Inferior parietal cortex (tissue), 1 donor: ENCODE data around the gene BPGM.
"Not testable (repeated sequence)": the region's sequence is repeated elsewhere in the genome, so short reads cannot be mapped to it uniquely, and the experiment has no call there.

Source experiments
- DNase-seq: peaks from one replicate; pipeline ENCODE4 v3.0.0-alpha.2; 2016; ENCODE audit errors: extremely low spot score

BPGM gene

DNA sequence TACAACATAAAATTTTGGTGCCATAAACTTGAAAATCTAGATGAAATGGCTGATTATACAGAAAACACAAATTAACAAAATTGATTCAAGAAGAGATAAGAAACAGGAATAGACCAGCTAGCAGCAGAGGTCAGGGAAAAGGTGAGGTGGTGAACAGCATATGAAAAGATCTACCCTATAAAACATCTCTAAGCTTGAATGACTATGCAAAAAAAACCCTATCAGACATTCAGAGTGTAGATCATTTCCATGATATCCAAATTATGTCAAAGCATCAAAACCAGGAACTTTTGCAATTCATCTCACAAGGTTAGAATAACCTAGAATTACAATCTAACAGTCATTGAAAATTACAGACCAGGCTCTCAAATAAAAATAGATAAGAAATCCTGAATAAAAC lies 14.6 kb upstream of the BPGM start:
- DNase-seq = no peak

DNA sequence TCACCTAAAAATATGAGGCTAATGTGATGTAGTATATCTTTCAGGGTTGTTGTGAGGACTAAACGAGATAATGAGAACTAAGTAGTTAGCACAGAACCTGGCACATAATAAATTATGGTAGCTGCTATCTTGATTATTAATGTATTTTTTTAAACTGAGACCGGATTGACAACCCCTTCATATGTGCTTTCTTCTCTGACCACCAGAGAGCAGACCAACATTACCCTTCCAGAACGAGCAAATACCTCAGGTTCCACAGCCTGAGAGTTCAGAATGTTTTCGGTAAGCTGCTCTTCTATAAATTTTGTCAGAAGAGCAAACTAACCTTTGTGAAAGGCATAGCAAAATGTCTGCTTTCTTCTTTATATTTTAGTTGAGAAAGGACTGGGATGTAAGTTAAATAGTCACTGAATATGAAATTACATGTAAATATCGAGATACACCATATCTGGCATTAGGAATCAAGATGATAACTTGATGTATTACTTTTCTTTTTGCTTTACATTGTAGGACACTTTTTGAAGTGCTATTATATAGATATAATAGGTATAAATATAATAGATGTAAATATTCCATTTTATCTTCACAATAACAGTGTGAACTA lies 13.6 kb upstream of the BPGM start:
- peak; percentile 36 for DNase-seq

DNA sequence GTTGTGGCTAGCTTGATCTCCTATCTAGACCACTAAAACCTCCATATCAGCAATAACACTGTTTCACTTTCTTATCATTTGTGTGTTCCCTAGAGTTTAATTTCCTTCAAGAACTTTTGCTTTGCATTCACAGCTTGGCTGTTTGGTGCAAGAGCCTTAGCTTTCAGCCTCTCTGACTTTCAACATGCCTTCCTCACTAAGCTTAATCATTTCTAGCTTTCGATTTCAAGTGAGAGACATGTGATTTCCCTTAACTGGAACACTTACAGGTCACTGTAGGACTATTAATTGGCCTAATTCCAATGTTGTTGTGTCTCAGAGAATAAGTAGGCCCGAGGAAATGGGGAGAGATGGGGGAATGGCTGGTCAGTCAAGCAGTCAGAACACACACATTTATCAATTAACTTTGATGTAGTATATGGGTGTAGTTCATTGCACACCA lies 10.6 kb upstream of the BPGM start:
- DNase-seq = no peak

DNA sequence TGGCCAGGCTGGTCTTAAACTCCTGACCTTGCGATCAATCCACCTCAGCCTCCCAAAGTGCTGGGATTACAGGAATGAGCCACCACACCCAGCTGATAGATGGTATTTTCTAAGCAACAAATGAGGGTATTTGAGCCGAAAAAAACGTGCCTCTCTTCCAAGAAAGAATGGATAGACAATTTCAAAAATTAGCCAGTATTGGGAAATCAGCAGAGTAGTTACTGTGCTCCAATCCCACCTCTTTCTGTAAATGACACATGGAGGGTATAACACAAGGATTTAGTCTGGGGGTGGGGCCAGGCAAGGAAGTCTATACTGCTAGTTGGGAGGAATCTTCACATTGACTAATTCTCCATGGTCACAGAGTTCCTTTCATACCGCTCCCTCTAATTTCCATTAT lies 9.2 kb upstream of the BPGM start:
- DNase-seq = no peak

DNA sequence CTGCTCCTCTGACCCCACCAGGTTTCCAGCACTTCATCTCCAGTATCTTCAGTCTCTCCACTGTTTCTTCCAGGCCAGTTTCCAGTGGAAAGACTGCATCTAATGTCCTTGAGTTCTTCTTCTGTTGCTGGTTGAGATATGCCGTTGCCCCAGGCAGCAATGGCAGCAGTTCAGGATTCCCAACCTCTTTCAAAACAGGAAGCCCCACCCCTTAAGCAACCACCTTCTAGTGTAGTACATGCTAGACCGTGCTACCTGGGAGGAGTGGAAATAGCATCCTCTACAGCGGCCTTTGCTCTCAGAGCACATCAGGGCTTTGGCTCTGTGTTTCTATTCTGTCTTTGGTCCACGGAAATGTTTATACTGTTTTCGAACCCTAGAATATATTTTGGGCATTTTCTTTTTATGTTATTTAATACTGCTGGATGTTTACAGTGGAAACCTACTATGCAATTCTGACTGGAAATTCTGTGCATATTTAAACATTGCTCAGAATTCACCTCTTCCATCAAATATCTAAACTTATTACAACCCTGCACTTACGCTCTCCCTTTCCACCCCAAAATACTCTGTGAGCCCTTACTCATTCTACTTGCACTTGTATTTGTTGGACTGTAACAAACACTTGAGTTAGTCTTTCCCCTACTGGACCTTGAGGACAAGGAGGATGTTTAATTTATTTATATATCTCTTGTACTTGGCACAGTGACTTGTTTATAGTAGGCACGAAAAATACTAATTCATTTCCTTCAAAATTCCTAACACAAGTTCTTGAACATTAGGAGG lies 8.5 kb upstream of the BPGM start:
- no peak for DNase-seq

DNA sequence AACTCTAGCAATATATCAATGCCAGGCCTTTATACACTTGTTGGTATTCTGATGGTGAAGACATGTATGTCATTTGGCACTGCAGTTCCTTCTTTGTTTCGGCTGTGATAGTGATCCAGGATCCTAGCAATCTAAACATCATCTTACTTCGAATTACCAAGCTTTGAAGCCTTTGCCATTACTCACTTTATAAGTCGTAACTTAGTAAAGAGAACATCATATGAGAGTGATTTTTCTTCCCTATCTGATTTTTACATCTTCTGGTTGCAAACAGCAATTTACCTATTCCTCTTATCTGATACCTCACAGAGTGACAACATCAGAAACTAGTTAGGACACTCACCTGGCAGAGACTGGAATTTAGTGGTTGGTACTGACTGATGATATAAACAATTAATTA lies 7.6 kb upstream of the BPGM start:
- no peak for DNase-seq

DNA sequence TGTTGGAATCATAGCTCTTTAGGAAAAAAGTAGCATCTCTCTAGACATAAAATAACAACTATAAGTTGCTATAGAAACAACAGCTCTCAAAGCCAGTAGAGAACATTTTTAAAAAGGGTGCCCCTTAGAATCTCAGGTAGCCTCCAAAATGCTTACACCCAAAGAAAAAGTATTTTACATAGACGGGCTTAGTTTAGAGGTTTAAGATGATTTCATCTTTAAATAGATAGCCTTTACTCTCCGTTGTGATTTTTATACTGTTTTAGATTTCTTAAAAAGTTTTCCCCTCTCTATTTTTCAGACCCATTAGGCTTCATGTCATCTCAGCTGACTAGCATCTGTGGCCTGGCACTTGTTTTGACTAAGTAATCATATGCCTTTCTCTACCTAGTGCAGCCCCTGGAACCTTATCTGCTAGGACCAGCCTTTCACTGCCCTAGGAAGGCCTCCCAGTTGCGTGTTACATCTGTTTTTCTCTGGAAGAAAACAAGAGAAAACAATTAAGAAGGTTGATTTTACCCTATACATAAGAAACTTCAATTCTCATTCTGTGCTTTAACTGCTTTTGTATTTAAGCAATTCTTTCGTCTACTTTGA lies 6.9 kb upstream of the BPGM start:
- peak; percentile 7 for DNase-seq

DNA sequence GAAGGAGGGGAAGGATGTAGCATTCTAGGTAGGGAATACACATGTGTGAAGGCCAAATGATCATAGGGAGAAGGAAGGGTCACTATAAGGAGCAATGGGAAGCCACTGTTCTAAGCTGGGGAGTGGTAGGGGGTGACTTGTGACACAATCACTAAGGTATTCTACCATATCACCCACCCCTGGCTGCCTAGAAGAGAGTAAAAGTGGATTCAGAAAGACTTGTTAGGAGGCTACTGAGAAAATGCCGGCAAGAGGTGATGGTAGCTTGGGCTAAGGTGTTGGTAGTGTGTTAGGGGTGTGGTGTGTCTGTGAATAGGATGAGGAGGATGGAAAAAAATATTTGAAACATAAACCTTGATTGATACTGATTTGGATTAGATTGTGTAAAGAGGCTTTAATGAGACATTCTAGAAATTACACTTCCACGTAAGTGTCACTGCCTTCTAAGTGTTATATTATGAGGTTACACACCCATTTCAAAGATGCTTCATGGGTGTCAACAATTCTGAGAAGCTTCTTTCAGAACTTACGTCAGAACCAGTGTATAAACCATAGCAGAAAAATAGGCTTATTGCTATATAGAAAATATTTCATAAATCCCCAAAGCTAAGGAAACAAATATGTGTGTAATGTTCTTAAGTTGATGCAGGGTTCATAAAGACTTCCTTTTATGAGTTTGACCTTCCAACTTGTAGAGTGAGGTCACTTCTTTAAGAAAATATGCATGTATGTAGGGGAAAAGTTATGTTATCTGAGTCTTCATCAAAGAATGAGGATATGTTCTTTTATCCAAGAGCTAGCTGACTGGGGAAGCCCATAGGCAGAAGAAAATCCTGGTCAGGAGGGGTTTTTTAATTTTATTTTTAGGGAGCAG lies 5.6 kb upstream of the BPGM start:
- DNase-seq = no peak

DNA sequence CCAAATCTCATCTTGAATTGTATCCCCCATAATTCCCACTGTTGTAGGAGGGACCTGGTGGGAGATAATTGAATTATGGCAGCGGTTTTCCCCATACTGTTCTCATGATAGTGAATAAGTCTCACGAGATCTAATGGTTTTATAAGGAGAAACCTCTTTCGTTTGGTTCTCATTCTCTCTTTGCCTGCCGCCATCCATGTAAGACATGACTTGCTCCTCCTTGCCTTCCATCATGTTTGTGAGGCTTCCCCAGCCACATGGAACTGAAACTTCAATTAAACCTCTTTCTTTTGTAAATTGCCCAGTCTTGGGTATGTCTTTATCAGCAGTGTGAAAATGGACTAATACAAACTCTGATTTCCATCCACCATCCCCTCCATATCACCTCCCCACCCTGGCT lies 4.7 kb upstream of the BPGM start:
- not testable (repeated sequence) for DNase-seq

DNA sequence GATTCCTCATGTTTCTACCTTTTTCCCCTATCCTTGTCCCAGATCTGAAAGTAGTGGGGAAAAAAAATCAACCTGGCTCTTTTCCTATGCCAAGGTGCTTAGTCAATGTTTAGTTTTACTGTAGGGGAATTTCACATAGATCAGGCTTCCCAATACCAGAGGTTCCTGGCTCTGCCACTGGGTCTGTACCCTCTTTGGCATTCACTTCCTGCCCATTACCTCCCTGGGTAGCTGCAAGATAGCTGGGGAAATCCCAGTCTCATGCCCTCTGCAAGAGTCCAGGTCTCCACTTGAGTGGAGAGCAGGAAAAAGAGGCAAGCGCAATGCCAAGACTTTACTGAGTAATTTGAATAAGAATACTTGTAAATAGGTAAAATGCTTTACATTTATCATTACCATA lies 3.5 kb upstream of the BPGM start:
- no peak for DNase-seq

DNA sequence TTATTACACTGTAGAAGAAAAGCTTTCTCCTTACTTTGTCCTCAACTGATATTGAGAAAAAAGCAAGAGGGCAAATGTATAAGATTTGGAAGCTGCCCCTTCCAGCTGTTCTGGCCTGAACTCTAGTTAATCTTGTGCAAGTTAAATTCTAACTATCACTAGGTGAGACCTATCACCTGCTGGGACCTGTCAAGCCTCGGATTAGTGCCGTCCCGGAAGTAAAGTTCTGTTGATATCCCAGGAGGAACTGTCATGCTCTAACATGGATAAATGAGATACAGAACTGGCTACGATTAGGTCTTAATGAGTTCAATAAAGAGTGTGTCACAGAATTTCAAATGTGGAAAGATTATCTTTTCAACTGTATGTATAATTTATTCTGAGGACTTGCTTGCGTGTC lies 1.2 kb upstream of the BPGM start:
- DNase-seq = no peak

DNA sequence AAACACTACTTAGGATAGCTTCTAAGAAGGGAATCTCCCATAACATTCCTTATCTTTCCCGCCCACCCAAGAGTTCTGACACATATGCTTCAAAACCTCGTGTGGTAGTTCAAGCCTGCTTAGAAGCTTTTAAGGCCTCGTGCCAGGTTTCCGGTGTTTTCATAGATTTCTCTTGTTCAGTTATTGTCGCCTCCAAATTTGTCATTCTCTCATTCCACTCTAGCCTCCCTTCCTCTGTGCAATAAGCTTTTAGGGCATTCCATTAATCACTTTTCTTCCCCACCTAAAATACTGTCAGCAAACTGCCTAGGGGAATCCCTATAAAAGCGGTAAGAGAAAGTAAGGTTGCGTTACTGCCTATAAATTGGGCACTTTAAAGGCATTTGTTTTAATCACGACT lies 718 bp upstream of the BPGM start:
- no peak for DNase-seq

DNA sequence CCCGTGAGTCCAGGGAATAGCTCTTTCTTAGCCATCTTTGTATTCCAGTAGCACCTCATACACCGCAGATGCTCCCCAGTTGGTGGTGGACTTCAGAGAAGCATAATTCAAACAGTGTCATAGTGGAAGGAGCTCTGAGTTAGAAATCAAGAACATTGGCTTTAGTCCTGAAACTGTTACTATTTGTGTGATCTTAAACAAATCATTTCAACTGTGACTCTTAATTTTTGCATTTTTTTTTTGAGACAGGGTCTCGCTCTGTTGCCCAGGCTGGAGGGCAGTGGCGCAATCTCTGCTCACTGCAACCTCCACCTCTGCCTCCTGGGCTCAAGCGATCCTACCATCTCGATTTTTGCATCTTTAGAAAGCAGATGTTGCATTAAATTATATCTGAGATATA lies 1.8 kb downstream of the BPGM start:
- no peak for DNase-seq

DNA sequence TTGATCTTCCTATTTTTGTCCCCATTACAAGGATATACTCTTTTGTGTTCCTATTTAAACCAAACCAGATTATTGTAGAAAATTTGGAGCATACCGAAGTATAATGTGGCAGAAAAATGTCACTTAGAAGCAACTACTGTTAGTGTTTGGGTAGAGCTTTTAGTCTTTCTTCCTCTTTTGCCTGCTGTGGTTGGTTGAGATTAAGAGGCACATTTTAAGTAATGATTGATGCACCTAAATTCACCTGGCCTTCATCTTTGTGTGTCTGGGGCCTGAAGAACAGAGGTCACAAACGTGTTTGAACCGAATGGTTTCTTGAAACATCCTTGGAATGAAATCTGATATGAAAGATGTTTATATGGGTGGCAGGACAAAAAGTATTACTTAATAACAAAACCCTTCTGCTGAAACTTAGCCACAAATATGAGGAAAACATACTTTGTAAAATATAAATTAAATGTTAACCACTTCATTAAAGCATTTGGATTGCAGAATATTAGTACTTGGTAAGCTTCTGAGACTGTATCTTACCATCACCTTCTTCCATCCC lies 2.6 kb downstream of the BPGM start:
- no peak for DNase-seq

DNA sequence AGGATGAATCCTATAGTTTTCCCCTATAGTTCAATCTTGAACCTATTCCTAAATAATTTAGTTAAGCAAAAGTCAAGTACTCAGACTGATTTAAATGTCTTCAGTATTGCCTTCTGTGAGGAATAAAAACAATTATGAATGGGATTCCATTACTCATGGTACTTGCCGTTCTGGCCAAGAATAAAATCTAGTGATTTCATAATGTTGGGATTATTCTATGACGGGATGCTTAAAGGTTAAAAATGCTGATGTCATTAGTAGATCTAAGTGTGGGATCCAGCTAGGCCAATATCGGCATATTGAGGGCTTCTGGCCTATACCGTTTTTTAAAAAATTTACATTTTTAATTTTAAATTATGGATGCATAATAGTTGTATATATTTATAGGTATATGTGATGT lies 5.3 kb downstream of the BPGM start:
- DNase-seq = no peak

DNA sequence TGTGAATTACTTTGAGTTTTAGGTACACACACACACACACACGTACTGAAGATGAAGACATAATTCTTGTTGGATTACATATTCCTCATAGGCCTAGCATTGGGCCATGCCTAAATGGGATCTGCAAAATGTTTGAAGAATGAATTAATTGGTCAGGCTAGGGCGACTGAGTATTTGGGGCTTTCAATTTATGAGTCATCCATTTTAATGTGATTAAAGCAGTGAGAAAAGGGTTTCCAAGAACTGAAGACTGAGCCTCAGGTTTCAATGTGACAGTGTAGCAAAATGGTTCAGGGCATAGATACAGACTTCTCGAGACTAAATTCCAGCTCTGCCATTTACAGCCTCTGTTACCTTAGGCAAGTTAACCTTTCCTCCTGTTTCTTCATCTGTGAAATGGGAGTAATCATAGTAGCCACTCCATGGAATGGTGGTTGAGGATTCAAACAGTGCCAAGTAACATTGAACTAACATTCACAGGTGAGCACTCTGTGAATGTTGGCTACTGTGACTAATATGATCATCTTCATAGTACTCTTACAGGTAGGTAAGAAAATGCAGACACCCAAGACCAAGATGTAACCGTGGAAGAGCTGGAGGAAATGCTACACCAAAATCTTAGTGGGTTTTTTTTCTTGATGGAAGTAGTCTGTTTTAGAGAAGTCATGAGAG lies 7.6 kb downstream of the BPGM start:
- no peak for DNase-seq

DNA sequence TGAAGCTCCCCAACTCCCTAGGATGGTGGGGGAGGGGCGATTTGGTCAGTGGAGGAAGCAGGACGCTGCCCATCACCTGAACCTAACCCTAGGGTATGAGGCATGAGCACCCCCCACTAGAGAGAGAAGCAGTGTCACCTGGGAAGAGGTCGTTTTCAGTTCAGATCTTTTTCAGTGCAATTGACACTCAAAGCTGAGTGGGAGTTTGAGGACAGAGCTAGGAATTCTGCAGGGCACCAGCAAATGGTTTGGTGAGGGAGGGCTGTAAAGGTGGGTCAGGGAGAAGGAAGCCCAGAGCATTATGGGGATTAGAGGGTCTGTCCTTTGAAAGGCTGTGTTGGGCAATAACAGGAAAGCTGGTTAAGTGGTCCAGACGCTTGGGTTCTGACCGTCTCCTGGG lies 10.9 kb downstream of the BPGM start:
- no peak for DNase-seq

DNA sequence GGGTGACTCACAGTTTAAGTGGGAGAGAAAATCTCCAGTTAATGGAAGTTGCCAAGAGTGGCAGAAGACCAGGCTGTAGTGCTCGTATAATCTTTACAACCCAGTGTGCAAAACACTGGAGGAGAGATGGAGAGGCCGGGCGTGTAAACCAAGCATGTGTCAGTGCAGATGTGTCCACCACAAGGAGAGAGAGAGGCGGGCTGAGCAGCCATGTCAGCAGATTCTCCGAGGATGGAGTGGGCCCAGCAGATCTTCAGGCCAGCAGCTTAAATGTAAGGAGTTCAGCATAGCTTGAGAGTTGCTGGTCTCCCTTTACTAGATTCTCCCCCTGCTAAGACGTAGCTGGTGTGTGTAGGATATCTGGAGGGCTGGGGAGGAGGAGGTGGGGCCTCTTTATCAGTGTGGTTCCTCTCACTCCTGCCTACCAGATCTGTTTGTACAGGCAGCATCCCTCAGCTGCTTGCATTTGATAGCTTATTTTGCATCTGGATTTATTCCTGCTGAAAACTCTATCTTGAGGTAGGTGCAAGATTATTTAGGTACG lies 13.7 kb downstream of the BPGM start:
- peak; percentile 23 for DNase-seq

DNA sequence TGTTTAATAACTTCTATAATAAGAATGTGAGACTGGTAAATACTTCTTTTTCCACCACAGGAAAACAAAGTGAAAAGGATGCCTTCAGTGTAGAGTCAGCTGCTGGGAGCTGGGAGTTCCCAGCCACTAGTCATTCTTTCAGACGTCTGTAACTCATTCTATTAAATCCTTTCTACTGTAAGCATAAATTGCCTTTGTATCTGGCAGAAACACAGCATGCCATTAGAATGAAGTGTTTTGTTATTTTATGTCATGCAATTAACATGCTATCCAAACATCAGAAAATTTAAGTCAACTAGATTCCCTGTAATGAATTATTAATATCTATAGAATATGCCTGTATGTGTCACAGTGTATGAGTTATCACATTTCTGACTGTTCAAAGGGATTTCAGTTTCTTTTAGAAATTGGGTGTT lies 14.3 kb downstream of the BPGM start:
- no peak for DNase-seq

DNA sequence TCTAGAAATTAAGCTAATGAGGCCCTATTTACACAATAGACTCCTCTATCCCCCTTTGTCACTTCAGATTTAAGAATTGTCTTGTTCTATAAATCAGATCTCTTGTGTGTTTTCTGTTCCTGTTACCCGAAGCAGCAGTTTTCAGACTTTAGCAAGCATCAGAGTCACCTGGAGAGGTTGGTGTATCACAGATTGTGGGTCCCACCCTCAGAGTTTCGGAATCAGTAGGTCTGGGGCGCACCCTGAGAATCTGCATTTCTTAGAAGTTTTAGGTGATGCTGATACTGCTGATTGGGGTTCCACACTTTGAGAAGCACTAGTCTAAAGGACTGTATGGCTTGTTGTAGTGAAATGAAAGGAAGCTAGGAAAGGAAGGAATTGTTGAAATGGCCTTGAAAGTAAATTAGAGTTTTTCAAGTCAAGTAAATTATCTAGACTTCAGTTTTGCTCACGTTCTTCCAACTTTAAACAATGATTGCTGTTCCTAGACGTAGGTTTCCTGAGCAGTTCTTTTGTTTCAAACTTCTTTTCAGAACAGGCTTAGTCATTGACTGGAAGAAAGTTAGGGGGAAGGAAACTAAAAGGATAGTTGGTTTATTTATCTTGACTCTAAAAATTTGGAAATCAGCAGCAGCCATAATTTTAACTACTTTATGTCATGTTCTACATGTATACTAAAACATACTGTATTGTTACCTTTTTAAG lies 15.7 kb downstream of the BPGM start:
- no peak for DNase-seq

DNA sequence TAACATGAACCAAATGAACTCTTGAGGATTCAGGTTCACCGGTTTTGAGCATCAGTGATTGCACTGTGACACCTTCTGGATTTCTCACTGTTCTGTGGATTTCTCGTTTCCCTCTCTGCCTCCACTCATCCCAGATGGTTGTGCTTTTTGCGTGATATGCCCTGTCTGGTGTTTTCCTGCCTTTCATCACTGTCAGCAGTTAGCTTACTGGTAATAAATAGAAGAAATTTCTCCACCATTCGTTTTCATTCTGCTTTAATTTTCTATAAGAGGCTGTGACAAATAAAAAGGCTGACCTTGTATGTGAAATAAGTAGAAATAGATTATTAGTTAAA lies 16.2 kb downstream of the BPGM start:
- no peak for DNase-seq
